AG04450 (cell line): ENCODE data around the gene RBM15. TPM values are rescaled to one million over a fixed set of nuclear protein-coding genes. Genes with fewer than 3 reads are reported as not detected.

Source experiments
- CTCF ChIA-PET: fragments of 300-600, 350-600 bp; formaldehyde crosslinking; extraction: SDS; loops from one replicate; lab custom pipeline; 2022; ENCODE audit warnings: antibody characterized with exemption, inconsistent platforms; lab: Charles Lee
- POLR2A ChIA-PET: fragments of 350-600 bp; formaldehyde crosslinking; extraction: SDS; loops from one replicate; lab custom pipeline; 2021; ENCODE audit warnings: antibody characterized with exemption, inconsistent platforms; lab: Yijun Ruan, JAX
- DNase-seq: peaks from one replicate; pipeline ENCODE4 v3.0.0-alpha.2; 2011; ENCODE audit warnings: low read depth, low spot score
- H3K27ac ChIP-seq: one replicate; pipeline ENCODE4 v1.5.1; 2012; ENCODE audit warnings: low read depth, low read length, control low read depth
- H3K27me3 ChIP-seq: one replicate; pipeline ENCODE4 v1.6.0; 2012; ENCODE audit warnings: low read length; ENCODE audit not compliant: control insufficient read depth, insufficient read depth
- H3K4me3 ChIP-seq: 2 replicates; pipeline ENCODE4 v1.5.1; 2011; ENCODE audit warnings: mild to moderate bottlenecking, low read depth, low read length, control low read depth
- H3K9me3 ChIP-seq: 2 replicates; pipeline ENCODE4 v1.5.1; 2012; ENCODE audit warnings: low read length; ENCODE audit not compliant: control insufficient read depth, insufficient read depth
- CTCF ChIP-seq: IDR thresholded peaks from 2 replicates; pipeline ENCODE4 v1.5.1; 2011; ENCODE audit warnings: low read depth, low read length, control low read depth, inconsistent platforms
- polyA plus RNA-seq: library from polyadenylated mRNA; depleted of rRNA; stranded (reverse); fragments of >200 nt; gene quantifications from 2 replicates; pipeline ENCODE4 v1.2.3, GENCODE V29; 2011

The RBM15 gene
- polyA plus RNA-seq, 1 experiment: 8.9 TPM

- Histone ChIP-seq H3K9me3 (no peaks in the 10 kb centered on the region), H3K27me3 (no peaks in the 10 kb centered on the region), H3K27ac (no peak overlapping the region), H3K4me3 (no peak overlapping the region)
- CTCF ChIA-PET: interaction anchor here (0.5 to 2.4 kb wide), 2 partner anchors 33 to 182 kb away, joined by 5 to 7 read pairs; no protein-coding TSS in a partner anchor
- TF ChIP-seq CTCF: no peak
- no peak for DNase-seq
- POLR2A ChIA-PET: interaction anchor here (1.3 kb wide), 1 partner anchor 12 kb away, joined by 3 read pairs; no protein-coding TSS in a partner anchor
These were observed 45.6 kb downstream of the RBM15 start for GRCh38 chr1:110384581-110385321.

GRCh38 chr1:110385369-110385768, 46.2 kb downstream of the RBM15 start:
- POLR2A ChIA-PET: no interaction called here

GRCh38 chr1:110387048-110387754, 48.0 kb downstream of the RBM15 start:
- CTCF ChIA-PET: interaction anchor here (1.3 to 2.9 kb wide), 3 partner anchors 25 to 299 kb away, joined by 3 to 10 read pairs (median 7); no protein-coding TSS in a partner anchor
- no peak for TF ChIP-seq CTCF
- no peaks in the 10 kb centered on the region for H3K27me3 ChIP-seq
- no peak overlapping the region for H3K4me3 ChIP-seq
- DNase-seq: no peak
- H3K27ac ChIP-seq: no peak overlapping the region
- H3K9me3 ChIP-seq: no peaks in the 10 kb centered on the region
- POLR2A ChIA-PET: interaction anchor here (0.6 to 1.1 kb wide), 2 partner anchors 18 to 49 kb away, joined by 3 read pairs; no protein-coding TSS in a partner anchor

More at GRCh38 chr1:110385369-110385768, 46.2 kb downstream of the RBM15 start:
- no peak for TF ChIP-seq CTCF
- CTCF ChIA-PET: interaction anchor here (2.4 to 2.9 kb wide), 2 partner anchors 27 to 182 kb away, joined by 7 to 10 read pairs; no protein-coding TSS in a partner anchor
- DNase-seq: no peak
- H3K27me3 ChIP-seq: no peaks in the 10 kb centered on the region
- no peak overlapping the region for H3K4me3 ChIP-seq
- H3K9me3 ChIP-seq: no peaks in the 10 kb centered on the region
- no peak overlapping the region for H3K27ac ChIP-seq

- no peak overlapping the region for H3K27ac ChIP-seq
- H3K27me3 ChIP-seq: no peaks in the 10 kb centered on the region
- peak overlapping the region; percentile 57 for H3K4me3 ChIP-seq
- H3K9me3 ChIP-seq: no peaks in the 10 kb centered on the region
- TF ChIP-seq CTCF: peak; percentile 17; the same call in 1 of the 2 replicates
- DNase-seq: no peak
- POLR2A ChIA-PET: interaction anchor here (1.4 to 1.5 kb wide), 2 partner anchors 9 to 52 kb away, joined by 3 to 4 read pairs; partner anchors contain the start of gene RBM15
- CTCF ChIA-PET: interaction anchor here (1.0 to 2.0 kb wide), 2 partner anchors 22 to 77 kb away, joined by 4 to 5 read pairs; no protein-coding TSS in a partner anchor
These were observed 50.9 kb downstream of the RBM15 start for GRCh38 chr1:110390096-110390495.
